Sciatic nerve (tissue), 2 donors: Measurements from ENCODE around the gene EGF. TPM values are rescaled to one million over a fixed set of nuclear protein-coding genes. Genes with fewer than 3 reads are reported as not detected.
"Not testable (repeated sequence)": the region's sequence is repeated elsewhere in the genome, so short reads cannot be mapped to it uniquely, and the experiment has no call there.

Experiments
- ATAC-seq: fragments of 200-7000 bp; cut with Tn5 transposase; one replicate; pipeline ENCODE4 v1.9.1; 2020; ENCODE audit warnings: mild to moderate bottlenecking, moderate library complexity
- DNase-seq: peaks from one replicate; pipeline ENCODE4 v3.0.0-alpha.2; 2020; ENCODE audit warnings: low spot score
- intact Hi-C: fragments of 100-400 bp; cut with DNase I; formaldehyde crosslinking; loops from one replicate; pipeline ENCODE4 v1.14.2; 2022
- total RNA-seq: library from RNA; stranded (reverse); fragmentation: NEBNext Ultra II Directional; extraction: Animal tissue kit (Norgen Biotek cat#: 25700); gene quantifications from one replicate; pipeline ENCODE4 v1.2.1, GENCODE V29; 2021
- donor health status: DM: no; HTN: no; CAD: no.
- donor health status: DM: no; HTN: no; CAD: no.

Gene EGF
- total RNA-seq, 1 donor from 2014 or later: 0.85 TPM

DNA sequence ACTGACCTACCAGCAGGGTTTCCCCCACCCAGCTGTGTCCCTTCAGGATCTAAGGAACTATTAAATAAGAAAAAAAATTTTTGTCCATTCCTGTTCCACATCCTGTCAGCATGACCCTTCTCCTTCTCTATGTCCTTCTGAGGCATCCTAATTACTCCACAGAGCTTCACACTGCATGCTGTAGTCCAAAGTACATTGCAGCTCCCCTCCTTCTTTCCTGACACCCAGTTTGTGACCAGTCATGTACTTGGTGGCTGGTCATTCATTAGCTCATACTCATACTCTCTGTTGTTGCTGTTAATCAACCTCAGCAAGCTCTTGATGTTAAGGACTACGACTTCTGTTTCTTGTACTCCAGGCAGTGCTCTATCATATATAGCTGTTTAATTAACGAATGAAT lies 2.4 kb upstream of the EGF start:
- DNase-seq (no peak), ATAC-seq (no peak)
- intact Hi-C loops: loop anchor here (1.0 kb wide), 1 partner anchor 30 kb away; no protein-coding TSS in a partner anchor

DNA sequence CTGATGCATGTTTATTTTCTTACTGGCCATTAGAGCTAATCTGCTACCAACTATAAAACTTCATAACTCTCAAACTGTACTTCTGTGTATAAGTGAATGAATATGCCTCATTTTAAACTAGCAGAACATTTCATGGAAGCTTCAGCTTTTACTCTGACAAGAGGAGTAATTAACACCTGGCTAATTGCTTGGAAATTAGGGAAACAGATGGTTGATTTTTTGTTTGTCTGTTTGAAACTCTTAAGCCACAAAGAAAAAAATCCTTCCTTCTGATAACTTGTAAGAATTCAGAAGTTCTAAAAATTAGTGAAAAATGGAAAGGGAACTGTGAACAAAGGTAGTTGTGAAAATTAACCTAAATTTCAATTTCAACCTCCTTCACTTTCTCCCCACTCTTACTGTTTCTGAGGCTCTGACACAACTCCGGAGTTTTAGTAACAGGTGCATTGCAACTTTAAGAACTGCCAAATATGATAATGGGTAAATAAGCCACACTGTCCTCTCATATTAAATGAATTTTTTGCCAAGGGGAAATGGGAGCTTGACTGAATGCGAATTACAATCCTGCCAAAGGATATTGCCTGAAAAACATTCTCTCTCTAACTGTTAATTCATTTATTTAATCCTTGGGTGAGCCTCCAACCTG lies 1.0 kb downstream of the EGF start:
- no peak for ATAC-seq
- DNase-seq: no peak
- intact Hi-C loops: no loop called here

DNA sequence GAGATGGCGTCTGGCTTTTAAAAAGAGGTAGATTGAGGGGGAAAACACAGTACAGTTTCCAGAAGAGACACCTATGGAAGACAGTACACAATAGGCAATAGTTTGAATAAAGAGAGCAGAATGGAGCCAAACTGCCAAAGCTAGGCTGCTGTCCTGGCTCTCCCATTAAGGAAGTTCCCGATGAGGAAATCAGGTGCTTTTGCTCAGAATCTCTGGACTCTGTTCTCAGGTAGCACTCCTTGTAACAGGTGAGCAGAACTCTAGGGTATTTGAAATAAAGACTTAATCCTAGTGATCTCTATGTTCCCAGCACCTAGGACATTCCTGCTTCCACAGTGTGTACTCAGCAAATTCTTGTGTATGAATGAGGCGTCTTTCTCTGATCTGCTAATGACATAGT lies 1.6 kb downstream of the EGF start:
- DNase-seq: no peak
- intact Hi-C loops: no loop called here
- no peak for ATAC-seq

DNA sequence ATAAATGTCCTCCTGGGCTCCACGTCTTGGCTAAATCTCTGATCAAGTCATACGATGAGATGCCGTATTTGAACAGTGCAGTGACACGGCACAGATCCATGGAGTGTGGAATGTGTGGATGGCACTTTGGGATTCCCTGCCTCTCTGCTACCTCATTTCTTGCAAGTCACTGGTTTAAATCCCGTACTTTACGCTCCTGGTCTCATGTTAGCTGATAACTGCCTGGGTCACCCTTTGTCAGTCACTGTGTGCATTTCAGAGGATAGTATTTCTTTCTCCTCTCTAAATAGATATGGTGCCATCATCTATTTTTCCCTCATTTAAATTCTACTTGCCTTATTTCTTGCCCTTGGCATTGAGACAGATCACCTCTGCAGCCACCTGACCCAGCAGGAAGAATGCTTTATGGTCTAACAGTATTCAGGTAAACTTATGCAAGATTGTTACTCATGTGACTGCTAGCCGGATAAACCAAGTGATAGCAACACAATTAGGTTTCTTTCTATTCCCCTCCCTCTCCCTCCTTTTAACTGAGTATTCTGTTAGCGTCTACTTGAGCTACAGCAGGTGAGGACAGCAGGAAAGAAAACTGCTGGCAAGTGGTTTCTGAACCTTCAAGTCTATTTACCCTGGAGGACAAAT lies 2.8 kb downstream of the EGF start:
- DNase-seq: no peak
- intact Hi-C loops: no loop called here
- ATAC-seq: no peak

DNA sequence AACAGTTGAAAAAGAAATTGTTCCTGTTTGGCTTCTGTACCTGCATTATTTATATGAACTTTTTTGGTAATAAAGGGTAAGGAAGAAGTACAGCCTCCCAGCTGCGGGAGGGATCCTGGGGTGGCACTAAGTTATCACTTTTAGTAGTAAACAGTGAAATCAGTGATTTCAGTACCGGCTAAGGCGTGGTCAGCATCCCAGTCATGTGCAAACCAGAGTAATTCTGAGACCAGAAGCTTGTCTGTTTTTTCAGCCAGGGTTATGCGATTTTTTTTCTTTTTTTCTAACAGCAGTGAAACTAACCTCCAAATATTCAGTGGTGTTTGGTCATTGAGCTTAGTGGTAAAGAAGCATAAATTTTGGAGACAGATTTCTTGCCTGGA lies 3.3 kb downstream of the EGF start:
- DNase-seq (no peak), ATAC-seq (no peak)
- intact Hi-C loops: no loop called here

DNA sequence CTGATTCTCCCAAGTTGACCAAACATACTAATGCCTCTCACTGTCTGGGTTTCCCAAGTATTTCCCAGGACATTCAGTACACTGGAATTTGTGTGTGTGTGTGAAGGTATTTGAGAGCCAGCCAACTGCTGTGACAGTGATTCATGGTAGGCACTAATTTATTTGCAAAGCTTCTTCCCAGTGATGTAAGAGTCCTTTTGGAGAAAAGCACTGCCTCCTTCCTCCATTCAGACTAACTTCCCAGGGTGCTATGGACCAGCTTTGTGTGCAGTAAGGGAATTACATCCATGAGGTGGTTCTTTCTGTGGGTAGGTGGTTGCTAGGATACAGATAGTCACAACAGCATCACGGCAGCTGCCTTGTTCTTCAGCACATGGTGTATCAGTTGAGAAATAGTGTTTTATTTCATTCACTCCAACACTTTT lies 8.7 kb downstream of the EGF start:
- ATAC-seq (no peak), DNase-seq (no peak)
- intact Hi-C loops: no loop called here

DNA sequence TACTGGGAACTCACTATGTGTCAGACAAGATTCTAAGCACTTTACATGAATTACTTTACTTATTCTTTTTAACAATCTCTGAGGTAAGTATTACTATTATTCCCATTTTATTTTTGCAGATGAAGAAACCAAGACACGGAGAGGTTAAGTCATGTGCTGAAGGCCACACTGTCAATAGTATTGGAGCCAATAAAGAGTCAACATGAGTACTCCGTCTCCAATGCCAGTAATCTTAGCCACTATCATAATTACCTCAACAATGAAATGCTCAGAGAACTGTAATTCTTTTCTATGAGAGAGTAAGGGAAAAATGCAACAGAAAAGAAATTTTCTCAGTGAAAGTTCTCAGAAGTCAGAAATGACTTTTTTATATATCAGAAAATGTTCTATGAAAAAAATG lies 12.7 kb downstream of the EGF start:
- DNase-seq (no peak), ATAC-seq (no peak)
- intact Hi-C loops: no loop called here

DNA sequence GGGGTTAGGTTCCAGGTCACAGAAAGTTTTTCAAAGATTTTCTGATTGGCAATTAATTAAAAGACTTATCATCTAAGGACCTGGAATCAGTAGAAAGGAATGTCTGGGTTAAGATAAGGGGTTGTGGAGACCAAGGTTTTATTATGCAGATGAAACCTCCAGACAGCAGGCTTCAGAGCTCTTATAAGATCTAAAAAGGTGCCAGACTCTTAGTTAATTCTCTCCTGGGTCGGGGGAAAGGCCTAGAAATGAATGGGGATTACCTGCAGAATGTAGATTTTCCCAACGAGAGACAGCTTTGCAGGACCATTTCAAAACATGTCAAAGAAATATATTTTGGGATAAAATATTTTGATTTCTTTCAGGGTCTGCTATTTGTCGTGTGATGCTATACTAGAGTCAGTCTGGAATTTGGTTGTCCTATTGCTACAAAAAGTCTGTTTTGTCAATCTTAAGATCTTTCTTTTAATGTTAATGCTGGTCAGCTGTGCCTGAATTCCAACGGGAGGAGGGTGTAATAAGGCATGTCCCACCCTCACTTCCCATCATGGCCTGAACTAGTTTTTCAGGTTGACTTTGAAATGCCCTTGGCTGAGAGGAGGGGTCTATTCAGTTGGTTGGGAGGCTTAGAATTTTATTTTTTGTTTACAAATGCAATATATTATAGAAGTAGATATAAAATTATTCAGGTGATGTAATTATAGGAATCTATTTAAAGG lies 15.8 kb downstream of the EGF start:
- ATAC-seq (no peak), DNase-seq (no peak)
- intact Hi-C loops: no loop called here

DNA sequence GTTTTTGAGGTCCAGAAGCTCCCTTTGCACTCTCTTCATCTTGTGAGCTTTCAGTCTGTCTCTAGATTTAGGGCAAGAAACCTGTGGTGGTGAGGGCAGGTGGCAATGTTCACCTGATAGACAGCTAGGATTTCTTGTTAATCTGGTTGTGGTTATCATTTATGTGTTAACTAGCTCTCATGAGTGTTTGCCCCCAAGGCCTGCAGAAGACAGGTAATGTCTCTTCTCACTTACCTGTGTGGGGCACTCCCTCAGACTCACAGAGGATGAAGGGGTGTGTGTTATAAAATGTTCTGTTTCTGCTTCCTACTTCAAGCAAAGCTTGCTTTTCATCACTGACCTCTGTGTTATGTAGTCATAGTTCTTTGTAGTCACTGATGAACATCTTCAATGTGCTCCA lies 17.8 kb downstream of the EGF start:
- intact Hi-C loops: no loop called here
- ATAC-seq: no peak
- DNase-seq: no peak

DNA sequence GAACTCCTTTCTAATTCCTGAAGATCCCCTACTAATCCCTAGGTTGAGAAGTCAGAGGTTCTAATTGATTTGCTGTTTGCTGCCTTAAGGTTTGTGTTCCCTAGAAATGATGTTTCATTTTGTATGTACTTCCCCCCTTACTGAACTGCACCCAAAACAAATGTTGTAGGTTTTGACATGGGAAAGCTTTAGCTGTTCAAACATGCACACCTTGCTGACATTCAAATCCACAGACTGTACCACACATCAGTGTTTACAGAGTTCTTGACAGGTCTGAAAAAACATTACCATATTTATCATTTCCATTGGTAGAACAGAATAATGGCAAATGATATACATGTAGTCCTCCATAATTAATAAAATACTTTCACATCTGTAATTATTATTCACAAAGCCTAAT lies 18.2 kb downstream of the EGF start:
- DNase-seq: no peak
- intact Hi-C loops: no loop called here
- ATAC-seq: no peak

DNA sequence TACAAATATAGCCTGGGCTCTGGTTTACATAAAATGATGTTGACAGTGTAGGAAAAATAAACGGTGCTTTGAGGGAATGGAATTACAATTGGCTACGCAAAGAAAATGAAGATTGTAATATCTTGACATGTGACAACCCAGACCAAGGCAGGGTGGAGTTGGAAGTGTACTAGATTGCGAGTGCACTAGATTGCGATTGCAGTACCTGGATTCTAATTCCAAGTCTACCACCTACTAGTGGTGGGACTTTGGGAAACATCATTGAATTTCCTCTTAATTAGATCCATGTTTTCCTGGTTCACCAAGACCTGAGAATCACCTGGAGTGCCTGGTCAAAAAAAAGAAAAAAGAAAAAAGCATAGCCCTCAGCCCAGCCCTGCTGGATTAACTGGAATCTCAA lies 18.6 kb downstream of the EGF start:
- intact Hi-C loops: no loop called here
- DNase-seq (no peak), ATAC-seq (no peak)

DNA sequence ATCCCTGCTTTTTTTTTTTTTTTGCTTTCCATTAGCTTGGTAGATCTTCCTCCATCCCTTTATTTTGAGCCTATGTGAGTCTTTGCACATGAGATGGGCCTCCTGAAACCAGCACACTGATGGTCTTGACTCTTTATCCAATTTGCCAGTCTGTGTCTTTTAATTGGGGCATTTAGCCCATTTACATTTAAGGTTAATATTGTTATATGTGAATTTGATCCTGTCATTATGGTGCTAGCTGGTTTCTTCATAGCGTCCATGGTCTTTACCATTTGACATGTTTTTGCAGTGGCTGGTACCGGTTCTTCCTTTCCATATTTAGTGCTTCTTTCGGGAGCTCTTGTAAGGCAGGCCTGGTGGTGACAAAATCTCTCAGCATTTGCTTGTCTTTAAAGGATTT lies 24.7 kb downstream of the EGF start:
- intact Hi-C loops, ATAC-seq, DNase-seq: not testable (repeated sequence)

DNA sequence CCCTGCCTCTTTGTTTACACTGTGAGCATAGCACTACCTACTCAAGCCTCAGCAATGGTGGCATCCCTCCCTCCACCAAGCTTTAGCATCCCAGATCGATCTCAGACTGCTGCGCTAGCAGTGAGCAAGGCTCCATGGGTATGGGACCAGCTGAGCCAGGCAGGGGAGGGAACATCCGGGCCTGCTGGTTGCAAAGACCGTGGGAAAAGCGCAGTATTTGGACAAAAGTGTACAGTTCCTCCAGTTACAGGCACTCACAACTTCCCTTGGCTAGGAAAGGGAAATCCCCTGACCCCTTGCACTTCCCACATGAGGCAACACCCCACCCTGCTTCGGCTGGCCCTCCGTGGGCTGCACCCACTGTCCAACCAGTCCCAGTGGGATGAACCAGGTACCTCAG lies 26.5 kb downstream of the EGF start:
- no peak for DNase-seq
- ATAC-seq: no peak
- intact Hi-C loops: no loop called here

DNA sequence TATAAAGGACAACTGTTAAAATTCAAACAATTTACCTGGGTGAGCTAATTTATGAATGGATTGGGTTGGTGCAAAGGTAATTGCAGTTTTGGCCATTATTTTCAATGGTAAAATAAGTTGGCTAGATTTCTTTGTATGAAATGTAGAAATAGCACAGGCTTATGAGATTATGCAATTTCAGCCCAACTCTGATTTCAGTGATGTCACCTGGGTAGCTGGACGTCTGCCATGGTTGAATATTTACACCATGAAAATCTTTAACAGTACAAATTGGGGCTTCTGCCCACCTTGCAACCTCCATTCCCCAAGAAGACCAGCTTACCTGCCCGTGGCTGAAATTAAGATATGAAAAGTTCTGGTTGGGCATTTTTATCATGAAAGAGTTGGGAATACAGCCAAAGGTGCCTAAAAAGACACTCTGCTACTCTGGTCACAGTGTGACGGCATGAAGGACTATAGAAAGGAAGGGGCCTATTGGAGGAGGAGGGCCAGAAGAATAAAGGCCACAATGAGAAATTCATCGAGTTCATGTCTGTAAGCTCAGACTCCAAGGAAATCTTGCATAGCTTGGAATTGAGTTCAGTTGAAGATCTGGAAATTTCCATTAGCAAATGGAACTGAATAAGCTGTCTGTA lies 29.7 kb downstream of the EGF start:
- intact Hi-C loops: no loop called here
- no peak for DNase-seq
- no peak for ATAC-seq

DNA sequence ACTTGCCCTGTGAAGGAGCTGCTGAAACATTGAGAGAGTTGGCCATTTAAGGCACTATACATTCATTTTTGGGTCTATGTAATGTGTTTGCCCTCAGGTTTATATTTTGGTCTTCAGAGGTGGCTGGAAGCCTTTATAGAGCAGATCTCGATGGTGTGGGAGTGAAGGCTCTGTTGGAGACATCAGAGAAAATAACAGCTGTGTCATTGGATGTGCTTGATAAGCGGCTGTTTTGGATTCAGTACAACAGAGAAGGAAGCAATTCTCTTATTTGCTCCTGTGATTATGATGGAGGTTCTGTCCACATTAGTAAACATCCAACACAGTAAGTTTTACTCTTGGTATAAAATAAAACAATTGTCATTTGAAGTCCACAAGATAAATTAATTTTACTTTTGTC lies 31.1 kb downstream of the EGF start:
- ATAC-seq (no peak), DNase-seq (no peak)
- intact Hi-C loops: no loop called here

DNA sequence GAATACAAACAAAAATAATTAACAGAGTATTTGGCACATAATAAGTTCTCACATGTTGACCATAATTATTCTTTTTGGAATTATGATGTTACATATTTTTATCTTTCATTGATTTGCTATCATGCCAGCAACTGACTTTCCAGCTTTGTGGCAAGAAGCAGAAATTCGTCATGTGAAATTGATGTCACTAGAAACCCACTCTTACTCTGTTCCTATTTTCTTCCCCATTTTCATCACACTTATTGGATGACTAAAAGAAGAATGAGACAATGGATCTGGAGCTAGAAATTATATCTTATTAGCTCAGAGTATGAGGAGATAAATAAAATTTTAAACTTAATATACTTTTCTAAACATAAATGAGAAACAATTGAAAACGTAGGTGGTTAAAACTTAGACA lies 31.9 kb downstream of the EGF start:
- no peak for DNase-seq
- intact Hi-C loops: no loop called here
- ATAC-seq: no peak

DNA sequence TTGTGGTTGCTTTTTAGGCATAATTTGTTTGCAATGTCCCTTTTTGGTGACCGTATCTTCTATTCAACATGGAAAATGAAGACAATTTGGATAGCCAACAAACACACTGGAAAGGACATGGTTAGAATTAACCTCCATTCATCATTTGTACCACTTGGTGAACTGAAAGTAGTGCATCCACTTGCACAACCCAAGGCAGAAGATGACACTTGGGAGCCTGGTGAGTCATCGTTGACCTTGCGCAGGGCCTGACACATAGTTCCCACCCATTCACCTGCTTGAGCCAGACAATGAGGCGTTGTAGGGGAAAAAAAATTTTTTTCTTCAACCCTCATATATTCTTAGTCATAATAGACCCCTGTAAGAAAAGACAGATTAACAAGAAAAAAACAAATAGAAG lies 32.4 kb downstream of the EGF start:
- no peak for ATAC-seq
- no peak for DNase-seq
- intact Hi-C loops: no loop called here

DNA sequence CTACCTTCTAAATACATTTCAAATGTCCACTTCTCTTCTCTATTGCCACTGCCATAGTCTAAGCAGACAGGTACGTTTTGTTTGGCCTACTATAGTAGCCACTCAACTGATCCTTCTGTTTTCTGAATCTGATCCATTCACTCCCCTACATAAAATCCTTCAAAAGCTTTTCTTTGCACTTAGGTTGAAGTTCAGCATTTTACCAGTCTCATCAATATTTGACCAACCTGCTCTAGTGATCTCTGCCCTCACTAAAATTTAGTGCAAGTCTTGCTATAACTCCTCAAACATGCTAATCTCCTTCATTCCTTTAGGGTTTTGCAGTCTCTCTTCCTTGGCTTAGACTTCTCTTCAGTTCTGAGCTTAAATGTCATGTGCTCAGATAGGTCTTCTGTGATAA lies 33.4 kb downstream of the EGF start:
- intact Hi-C loops: no loop called here
- ATAC-seq (no peak), DNase-seq (no peak)

DNA sequence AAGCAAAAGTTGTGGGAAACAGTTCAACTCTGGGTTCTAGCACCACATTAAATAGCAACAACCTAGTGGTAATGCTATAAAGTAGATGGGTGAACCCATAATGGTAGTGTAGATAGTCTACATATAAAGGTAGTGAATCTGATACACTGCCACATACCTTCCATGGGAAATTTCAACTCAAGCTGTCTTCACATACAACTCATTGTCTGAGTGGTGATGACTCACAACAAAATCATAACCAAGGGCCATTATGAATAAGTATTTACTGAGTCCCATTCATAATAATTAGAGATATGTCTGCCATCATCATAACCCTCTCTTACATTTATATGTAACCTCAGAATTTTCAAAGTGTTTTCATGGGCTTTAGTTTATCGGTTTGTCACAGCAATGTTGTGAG lies 34.8 kb downstream of the EGF start:
- DNase-seq (no peak), ATAC-seq (no peak)
- intact Hi-C loops: no loop called here

DNA sequence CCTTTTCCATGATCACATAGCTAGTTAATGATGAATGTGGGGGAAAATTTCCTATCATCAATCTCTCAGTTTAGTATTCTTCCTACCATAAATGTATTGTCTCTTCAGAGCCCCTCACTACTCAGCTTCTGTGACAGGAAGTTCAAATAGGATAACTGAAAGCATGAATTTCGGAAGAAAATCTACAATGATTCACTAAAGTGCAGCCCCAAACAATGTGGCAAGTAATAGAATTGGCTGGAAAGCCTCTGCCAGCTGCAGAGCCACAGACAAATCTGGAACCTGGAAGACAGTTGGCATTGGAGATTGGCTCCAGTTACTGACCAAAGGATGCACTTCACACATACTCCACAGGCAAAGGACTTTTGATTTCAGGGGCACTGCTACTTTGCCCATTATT lies 35.2 kb downstream of the EGF start:
- DNase-seq (no peak), ATAC-seq (no peak)
- intact Hi-C loops: no loop called here
